ENCODE measurements around the gene CBX1. TPM values are rescaled to one million over a fixed set of nuclear protein-coding genes. Genes with fewer than 3 reads are reported as not detected.
A peak's percentile ranks its signal among the peaks of the same experiment; 100 is the strongest.

The CBX1 gene
- total and polyA plus RNA-seq, 2 of the 13 experiments (the other 11 are each of a cell fraction or from before 2014, with no cell fraction given): 17.8 to 108 TPM

DNA sequence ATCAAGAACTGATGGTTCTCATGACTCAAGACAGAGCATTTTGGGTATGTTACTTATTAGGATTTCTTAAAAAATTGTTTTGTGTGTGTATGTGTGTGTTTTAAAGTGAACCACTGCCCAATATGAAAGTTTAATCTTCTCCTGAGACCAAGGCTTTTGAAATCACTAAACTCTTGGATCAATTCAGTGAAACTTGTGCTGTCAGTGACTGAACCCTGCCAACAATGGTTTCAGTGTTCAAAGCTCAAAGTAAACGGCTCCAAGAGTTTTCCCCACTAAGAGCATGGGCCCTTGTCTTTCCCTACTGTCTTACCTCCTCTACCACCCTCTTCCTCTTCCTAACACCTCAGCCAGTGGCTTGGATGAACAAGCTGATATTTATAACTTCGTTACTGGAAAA, 31.1 kb downstream of the CBX1 start:
- Histone ChIP-seq H3K9me3 (ENCODE audit: low read length) (no peaks in the 10 kb centered on the region), H3K4me1 (ENCODE audit: insufficient read depth, low read length) (peaks cover 35% of the 10 kb centered on the region), H3K27me3 (ENCODE audit: control insufficient read depth in 1 of 2, insufficient read depth in 2 of 2, low read length in 2 of 2) (no peaks in the 10 kb centered on the region), H3K36me3 (replicated peaks in 1 of 2; ENCODE audit: control insufficient read depth in 1 of 2, insufficient read depth in 2 of 2, low read length in 2 of 2) (peaks cover 9 to 45% of the 10 kb centered on the region in 2 experiments), H2AFZ (ENCODE audit: low read length) (no peak overlapping the region), H3K9ac (ENCODE audit: insufficient read depth, low read depth, low read length) (no peak overlapping the region), H4K20me1 (ENCODE audit: insufficient read depth, low read length) (no peaks in the 10 kb centered on the region), H3K27ac (ENCODE audit: extremely low read length, insufficient read depth, low read length) (no peak overlapping the region), H3K4me2 (ENCODE audit: low read depth, low read length) (no peak overlapping the region), H3K79me2 (ENCODE audit: insufficient read depth, low read length) (no peaks in the 10 kb centered on the region), H3K4me3 (replicated peaks in 1 of 3; ENCODE audit: insufficient read depth in 1 of 3, low read depth in 2 of 3, low read length in 3 of 3) (no peak overlapping the region)
- POLR2A ChIA-PET: interaction anchor here (3.1 kb wide), 1 partner anchor 22 kb away, joined by 30 read pairs; the partner anchor contains the start of gene NFE2L1
- DNase-seq (ENCODE audit: low spot score) (no peak), FAIRE-seq (no peak), ATAC-seq (no peak)
- TF ChIP-seq ZNF33A (CRISPR knock-in tag; IDR thresholded peaks at IDR 0.05; ENCODE audit: borderline replicate concordance): no peak
- no peak for TF ChIP-seq ZMYM4 (CRISPR knock-in tag; IDR thresholded peaks at IDR 0.05)
- TF ChIP-seq, protein P1, sequence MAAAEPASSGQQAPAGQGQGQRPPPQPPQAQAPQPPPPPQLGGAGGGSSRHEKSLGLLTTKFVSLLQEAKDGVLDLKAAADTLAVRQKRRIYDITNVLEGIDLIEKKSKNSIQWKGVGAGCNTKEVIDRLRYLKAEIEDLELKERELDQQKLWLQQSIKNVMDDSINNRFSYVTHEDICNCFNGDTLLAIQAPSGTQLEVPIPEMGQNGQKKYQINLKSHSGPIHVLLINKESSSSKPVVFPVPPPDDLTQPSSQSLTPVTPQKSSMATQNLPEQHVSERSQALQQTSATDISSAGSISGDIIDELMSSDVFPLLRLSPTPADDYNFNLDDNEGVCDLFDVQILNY (CRISPR knock-in tag; conservative IDR thresholded peaks at IDR 0.05): no peak
- no peak for TF ChIP-seq SMARCC2 (IDR thresholded peaks at IDR 0.05)
- no peak for TF ChIP-seq NCOA1 (CRISPR knock-in tag; IDR thresholded peaks at IDR 0.05)
- no peak for TF ChIP-seq ZNF720 (CRISPR knock-in tag; IDR thresholded peaks at IDR 0.05)
- TF ChIP-seq ZNF530 (CRISPR knock-in tag; IDR thresholded peaks at IDR 0.05; ENCODE audit: low read depth): no peak
- CTCF ChIA-PET (ENCODE audit: low intra/inter-chr PET ratio, low total read pairs): no interaction called here
- BruUV-seq (replicated peaks): no TSS peak
- intact Hi-C loops (cut with micrococcal nuclease; ENCODE audit: unreplicated experiment) (no loop called here), in situ Hi-C loops (cut with HindIII; ENCODE audit: extremely low pct_ligation_motif_present, low pct_unique_long_range_greater_than_20kb) (loop anchor here (5.0 kb wide), 1 partner anchor 43 kb away; no protein-coding TSS in a partner anchor)
- 30% methylated on average over 2 of the region's 2 CpGs for WGBS (ENCODE audit: low lambda C conversion rate)

DNA sequence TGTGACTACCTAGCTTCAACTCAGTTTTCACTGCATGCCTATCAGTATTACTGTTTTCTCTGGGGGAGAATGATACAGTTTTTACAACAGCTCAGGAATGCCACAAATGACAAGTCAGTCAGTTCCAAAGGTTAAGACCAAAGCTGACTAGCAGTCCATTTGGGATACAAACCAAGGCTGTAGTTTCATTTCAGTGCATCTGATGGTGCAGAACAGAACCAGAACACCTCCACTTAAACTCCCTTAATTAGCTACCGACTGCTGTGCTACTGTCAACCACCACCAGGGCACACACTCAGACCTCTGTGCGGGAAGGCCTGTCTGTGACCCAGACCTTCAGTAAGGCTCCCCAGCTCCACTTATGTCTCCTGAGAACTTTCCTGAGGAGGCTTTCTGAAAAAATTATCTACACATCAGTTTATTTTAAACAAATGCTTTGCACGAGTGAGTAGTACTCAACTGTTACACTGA, 32.8 kb downstream of the CBX1 start:
- Histone ChIP-seq H3K36me3 (replicated peaks in 1 of 2; ENCODE audit: control insufficient read depth in 1 of 2, insufficient read depth in 2 of 2, low read length in 2 of 2) (peaks cover 7 to 37% of the 10 kb centered on the region in 2 experiments), H3K27me3 (ENCODE audit: control insufficient read depth in 1 of 2, insufficient read depth in 2 of 2, low read length in 2 of 2) (no peaks in the 10 kb centered on the region), H2AFZ (ENCODE audit: low read length) (no peak overlapping the region), H3K4me2 (ENCODE audit: low read depth, low read length) (no peak overlapping the region), H4K20me1 (ENCODE audit: insufficient read depth, low read length) (no peaks in the 10 kb centered on the region), H3K4me3 (replicated peaks in 1 of 3; ENCODE audit: insufficient read depth in 1 of 3, low read depth in 2 of 3, low read length in 3 of 3) (no peak overlapping the region), H3K9me3 (ENCODE audit: low read length) (no peaks in the 10 kb centered on the region), H3K27ac (ENCODE audit: extremely low read length, insufficient read depth, low read length) (no peak overlapping the region), H3K9ac (ENCODE audit: insufficient read depth, low read depth, low read length) (no peak overlapping the region), H3K79me2 (ENCODE audit: insufficient read depth, low read length) (no peaks in the 10 kb centered on the region), H3K4me1 (ENCODE audit: insufficient read depth, low read length) (peaks cover 48% of the 10 kb centered on the region)
- no TSS peak for BruUV-seq (replicated peaks)
- intact Hi-C loops (cut with micrococcal nuclease; ENCODE audit: unreplicated experiment): no loop called here
- DNase-seq (ENCODE audit: low spot score) (peak; percentile 41), ATAC-seq (peak; percentile 92), FAIRE-seq (peak; percentile 56)
- in situ Hi-C loops (cut with HindIII; ENCODE audit: extremely low pct_ligation_motif_present, low pct_unique_long_range_greater_than_20kb): no loop called here
- ChIA-PET CTCF (ENCODE audit: low intra/inter-chr PET ratio, low total read pairs) (interaction anchor here (0.6 kb wide), 1 partner anchor 42 kb away, joined by 3 read pairs; no protein-coding TSS in a partner anchor), POLR2A (interaction anchor here (0.8 to 3.1 kb wide), 8 partner anchors 10 to 173 kb away, joined by 3 to 30 read pairs (median 4); partner anchors contain the start of genes NFE2L1 and SP2)
- 46% methylated on average over 3 of the region's 3 CpGs for WGBS (ENCODE audit: low lambda C conversion rate)
- TF ChIP-seq, protein P2, sequence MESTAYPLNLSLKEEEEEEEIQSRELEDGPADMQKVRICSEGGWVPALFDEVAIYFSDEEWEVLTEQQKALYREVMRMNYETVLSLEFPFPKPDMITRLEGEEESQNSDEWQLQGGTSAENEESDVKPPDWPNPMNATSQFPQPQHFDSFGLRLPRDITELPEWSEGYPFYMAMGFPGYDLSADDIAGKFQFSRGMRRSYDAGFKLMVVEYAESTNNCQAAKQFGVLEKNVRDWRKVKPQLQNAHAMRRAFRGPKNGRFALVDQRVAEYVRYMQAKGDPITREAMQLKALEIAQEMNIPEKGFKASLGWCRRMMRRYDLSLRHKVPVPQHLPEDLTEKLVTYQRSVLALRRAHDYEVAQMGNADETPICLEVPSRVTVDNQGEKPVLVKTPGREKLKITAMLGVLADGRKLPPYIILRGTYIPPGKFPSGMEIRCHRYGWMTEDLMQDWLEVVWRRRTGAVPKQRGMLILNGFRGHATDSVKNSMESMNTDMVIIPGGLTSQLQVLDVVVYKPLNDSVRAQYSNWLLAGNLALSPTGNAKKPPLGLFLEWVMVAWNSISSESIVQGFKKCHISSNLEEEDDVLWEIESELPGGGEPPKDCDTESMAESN (CRISPR knock-in tag; conservative IDR thresholded peaks at IDR 0.05): 0 out of 2 replicates have a peak, but pooled peaks have one; percentile 23
- TF ChIP-seq DNMT3B (CRISPR knock-in tag; conservative IDR thresholded peaks at IDR 0.05): no peak
- TF ChIP-seq, protein P3, sequence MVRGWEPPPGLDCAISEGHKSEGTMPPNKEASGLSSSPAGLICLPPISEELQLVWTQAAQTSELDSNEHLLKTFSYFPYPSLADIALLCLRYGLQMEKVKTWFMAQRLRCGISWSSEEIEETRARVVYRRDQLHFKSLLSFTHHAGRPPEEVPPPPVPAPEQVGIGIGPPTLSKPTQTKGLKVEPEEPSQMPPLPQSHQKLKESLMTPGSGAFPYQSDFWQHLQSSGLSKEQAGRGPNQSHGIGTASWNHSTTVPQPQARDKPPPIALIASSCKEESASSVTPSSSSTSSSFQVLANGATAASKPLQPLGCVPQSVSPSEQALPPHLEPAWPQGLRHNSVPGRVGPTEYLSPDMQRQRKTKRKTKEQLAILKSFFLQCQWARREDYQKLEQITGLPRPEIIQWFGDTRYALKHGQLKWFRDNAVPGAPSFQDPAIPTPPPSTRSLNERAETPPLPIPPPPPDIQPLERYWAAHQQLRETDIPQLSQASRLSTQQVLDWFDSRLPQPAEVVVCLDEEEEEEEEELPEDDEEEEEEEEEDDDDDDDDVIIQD (CRISPR knock-in tag; IDR thresholded peaks at IDR 0.05; ENCODE audit: low read depth): no peak
- TF ChIP-seq POLR2AphosphoS2 (IDR thresholded peaks at IDR 0.05; ENCODE audit: low read depth, low read length): no peak
- TF ChIP-seq, protein P4, sequence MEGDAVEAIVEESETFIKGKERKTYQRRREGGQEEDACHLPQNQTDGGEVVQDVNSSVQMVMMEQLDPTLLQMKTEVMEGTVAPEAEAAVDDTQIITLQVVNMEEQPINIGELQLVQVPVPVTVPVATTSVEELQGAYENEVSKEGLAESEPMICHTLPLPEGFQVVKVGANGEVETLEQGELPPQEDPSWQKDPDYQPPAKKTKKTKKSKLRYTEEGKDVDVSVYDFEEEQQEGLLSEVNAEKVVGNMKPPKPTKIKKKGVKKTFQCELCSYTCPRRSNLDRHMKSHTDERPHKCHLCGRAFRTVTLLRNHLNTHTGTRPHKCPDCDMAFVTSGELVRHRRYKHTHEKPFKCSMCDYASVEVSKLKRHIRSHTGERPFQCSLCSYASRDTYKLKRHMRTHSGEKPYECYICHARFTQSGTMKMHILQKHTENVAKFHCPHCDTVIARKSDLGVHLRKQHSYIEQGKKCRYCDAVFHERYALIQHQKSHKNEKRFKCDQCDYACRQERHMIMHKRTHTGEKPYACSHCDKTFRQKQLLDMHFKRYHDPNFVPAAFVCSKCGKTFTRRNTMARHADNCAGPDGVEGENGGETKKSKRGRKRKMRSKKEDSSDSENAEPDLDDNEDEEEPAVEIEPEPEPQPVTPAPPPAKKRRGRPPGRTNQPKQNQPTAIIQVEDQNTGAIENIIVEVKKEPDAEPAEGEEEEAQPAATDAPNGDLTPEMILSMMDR (CRISPR knock-in tag; IDR thresholded peaks at IDR 0.05): peak; percentile 32
- no peak for TF ChIP-seq ZNF850 (CRISPR knock-in tag; conservative IDR thresholded peaks at IDR 0.05)
